K562 (cell line): ENCODE results near the gene CNGA4. TPM values are rescaled to one million over a fixed set of nuclear protein-coding genes. Genes with fewer than 3 reads are reported as not detected.

Source experiments
- ATF6 ChIP-seq: sonication (generic); formaldehyde crosslinking; IDR thresholded peaks from 2 replicates; pipeline ENCODE4 v1.4.0; 2020; ENCODE audit warnings: mild to moderate bottlenecking, missing genetic modification reagents
- C11orf30 ChIP-seq: fragments of 450-650 bp; IDR thresholded peaks from 2 replicates; pipeline ENCODE4 v1.6.1; 2016; ENCODE audit warnings: low read depth, mild to moderate bottlenecking
- DIDO1 ChIP-seq: fragments of 450-650 bp; IDR thresholded peaks from 2 replicates; pipeline ENCODE4 v1.6.1; 2016; ENCODE audit warnings: low read depth, missing biosample characterization, missing genetic modification characterization
- ILK ChIP-seq: fragments of 450-650 bp; IDR thresholded peaks from 2 replicates; pipeline ENCODE4 v1.6.1; 2016; ENCODE audit warnings: missing genetic modification characterization, low read depth, mild to moderate bottlenecking, missing compliant biosample characterization, moderate library complexity, borderline replicate concordance
- KDM5B ChIP-seq: fragments of 200-600 bp; sonication (generic); IDR thresholded peaks from 2 replicates; pipeline ENCODE4 v1.6.1; 2012; ENCODE audit warnings: low read depth, mild to moderate bottlenecking, moderate library complexity, low read length, control low read depth, inconsistent platforms; ENCODE audit not compliant: insufficient replicate concordance
- MEIS2 ChIP-seq: fragments of 450-650 bp; IDR thresholded peaks from 2 replicates; pipeline ENCODE4 v1.6.1; 2014; ENCODE audit warnings: mild to moderate bottlenecking; ENCODE audit not compliant: partially characterized antibody
- MTA2 ChIP-seq: fragments of 450-650 bp; IDR thresholded peaks from 2 replicates; pipeline ENCODE4 v1.6.1; 2016; ENCODE audit warnings: low read depth
- NFATC3 ChIP-seq: fragments of 450-650 bp; IDR thresholded peaks from 2 replicates; pipeline ENCODE4 v1.6.1; 2017; ENCODE audit warnings: mild to moderate bottlenecking
- NR3C1 ChIP-seq: sonication (generic); formaldehyde crosslinking; IDR thresholded peaks from 2 replicates; pipeline ENCODE4 v1.8.1; 2022; ENCODE audit warnings: missing genetic modification reagents
- POLR2AphosphoS5 ChIP-seq: IDR thresholded peaks from 2 replicates; pipeline ENCODE4 v1.6.1; 2011; ENCODE audit warnings: mild to moderate bottlenecking, low read depth, low read length, moderate library complexity; ENCODE audit not compliant: control insufficient read depth, insufficient read depth
- SMARCB1 ChIP-seq: IDR thresholded peaks from 2 replicates; pipeline ENCODE4 v1.6.1; 2011; ENCODE audit warnings: improper control_type of control experiment, low read depth; ENCODE audit not compliant: insufficient read length
- SNIP1 ChIP-seq: fragments of 450-650 bp; IDR thresholded peaks from 2 replicates; pipeline ENCODE4 v1.7.1; 2017; ENCODE audit warnings: low read depth, mild to moderate bottlenecking
- SOX6 ChIP-seq: fragments of 450-650 bp; IDR thresholded peaks from 2 replicates; pipeline ENCODE4 v1.6.1; 2014; ENCODE audit warnings: mild to moderate bottlenecking
- STAT5A ChIP-seq: IDR thresholded peaks from 2 replicates; pipeline ENCODE4 v1.6.1; 2012; ENCODE audit warnings: low read length, inconsistent platforms, borderline replicate concordance
- TAF15 ChIP-seq: fragments of 200-400 bp; formaldehyde crosslinking; IDR thresholded peaks from 2 replicates; pipeline ENCODE4 v1.6.1; 2017; ENCODE audit warnings: mild to moderate bottlenecking, low read depth, low read length, moderate library complexity
- TCFL5 ChIP-seq: fragments of 250-450 bp; sonication (Bioruptor Pico); conservative IDR thresholded peaks from 2 replicates; pipeline ENCODE4 v1.6.1; 2021; ENCODE audit warnings: mild to moderate bottlenecking, moderate library complexity, matching md5 sums
- TEAD4 ChIP-seq, 2 experiments: sonication (generic) in 1 of 2; formaldehyde crosslinking in 1 of 2; IDR thresholded peaks; 2 replicates each; pipeline versions ENCODE4 v1.6.1 to v1.8.0; 2012 to 2022; ENCODE audit warnings: borderline replicate concordance in 1 of 2, inconsistent platforms in 1 of 2, low read length in 1 of 2, mild to moderate bottlenecking in 1 of 2, missing genetic modification reagents in 1 of 2
- U2AF2 ChIP-seq: fragments of 200-400 bp; formaldehyde crosslinking; optimal IDR thresholded peaks from 2 replicates; pipeline ENCODE3; 2017; ENCODE audit warnings: low read depth, mild to moderate bottlenecking, low read length
- ZKSCAN3 ChIP-seq: fragments of 250-450 bp; sonication (Bioruptor Pico); IDR thresholded peaks from 2 replicates; pipeline ENCODE4 v1.4.0; 2020
- ZNF184 ChIP-seq: sonication (generic); formaldehyde crosslinking; IDR thresholded peaks from 2 replicates; pipeline ENCODE4 v1.5.0; 2020; ENCODE audit warnings: missing genetic modification reagents
- polyA plus RNA-seq, 8 experiments: library from polyadenylated mRNA; depleted of rRNA in 4 of 8; stranded (reverse) in 5 of 8; unstranded in 3 of 8; fragments of >200 nt; fragmentation: Nextera tagmentation in 2 of 8; fragmentation: Illumina TruSeq in 1 of 8; extraction: Ambion mirVana in 2 of 8; extraction: Trizol in 1 of 8; gene quantifications; 2 replicates each; pipeline versions ENCODE4 v1.2.1 to v1.2.3, GENCODE V29; 2011 to 2014; ENCODE audit warnings: inconsistent platforms in 1 of 8, missing spikeins in 1 of 8
- total RNA-seq, 7 experiments: library from RNA; depleted of rRNA in 6 of 7; stranded (reverse); fragments of >200 nt in 6 of 7; fragmentation: Illumina TruSeq in 2 of 7; extraction: Trizol in 2 of 7; gene quantifications; 2 replicates each; pipeline versions ENCODE4 v1.2.1 to v1.2.3, GENCODE V29; 2011 to 2021; ENCODE audit warnings: low replicate concordance in 1 of 7
- TF ChIP-seq, protein P1 (sequence below): IDR thresholded peaks from 2 replicates; pipeline ENCODE4 v1.6.1; 2011; ENCODE audit not compliant: insufficient read length; ENCODE audit errors: extremely low read depth
- TF ChIP-seq, protein P2 (sequence below): sonication (generic); formaldehyde crosslinking; IDR thresholded peaks from 2 replicates; pipeline ENCODE4 v1.8.0; 2022; ENCODE audit warnings: mild to moderate bottlenecking, missing genetic modification reagents
- TF ChIP-seq, protein P3 (sequence below): fragments of 450-650 bp; formaldehyde crosslinking; IDR thresholded peaks from 2 replicates; pipeline ENCODE4 v1.4.0; 2020; ENCODE audit warnings: mild to moderate bottlenecking, mixed read lengths

Gene CNGA4
- total and polyA plus RNA-seq, 9 of the 15 experiments (the other 6 are each of a cell fraction or from before 2014, with no cell fraction given) = 0.04 to 0.09 (median 0.06) TPM; not detected in 6

DNA sequence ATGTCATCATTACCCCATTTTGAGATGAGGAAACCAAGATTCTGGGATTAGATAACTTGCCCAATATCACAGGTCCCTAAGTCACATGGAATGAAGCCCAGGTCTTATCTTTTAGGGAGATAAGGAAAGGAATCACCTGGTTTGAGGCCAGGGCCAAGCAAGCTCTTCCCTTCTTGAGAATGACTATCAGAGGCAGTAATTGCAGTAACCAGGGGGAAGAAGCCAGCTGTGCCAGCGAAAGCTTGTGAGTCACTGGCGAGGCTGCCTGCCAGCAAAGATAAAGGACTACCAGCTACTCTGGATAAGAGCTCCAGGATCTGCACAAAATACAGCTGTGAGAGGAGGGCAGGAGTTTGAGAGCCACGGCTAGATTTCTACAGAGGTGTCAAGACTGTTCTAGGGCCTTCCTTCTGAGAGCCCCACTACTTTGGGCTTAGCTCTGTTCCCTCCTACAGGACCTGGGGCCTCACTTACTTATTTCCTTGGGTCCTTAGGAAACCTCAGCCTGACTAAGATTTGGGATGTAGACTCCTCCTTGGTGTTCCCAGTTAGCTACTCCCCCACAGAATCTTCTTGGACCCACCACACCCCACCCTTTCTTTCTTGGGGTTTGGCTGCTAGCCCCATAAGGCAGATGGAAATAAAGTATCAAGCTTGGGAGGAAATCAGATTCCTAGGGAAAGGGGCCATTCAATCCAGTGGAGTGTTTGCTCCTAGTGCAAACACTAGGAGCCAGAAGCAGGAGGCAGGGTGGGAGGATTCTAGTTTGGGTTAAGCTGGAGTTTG lies 11.1 kb downstream of the CNGA4 start (continued):
- TF ChIP-seq SNIP1 = no peak
- TF ChIP-seq KDM5B = no peak
- peak; percentile 48; the same call in 1 of the 2 replicates for TF ChIP-seq SOX6
- no peak for TF ChIP-seq TCFL5 (CRISPR knock-in tag)
- no peak for TF ChIP-seq SMARCB1
- TF ChIP-seq U2AF2 = no peak
- TF ChIP-seq ZNF184 (CRISPR knock-in tag) = no peak
- TF ChIP-seq DIDO1 (tag) = no peak
- TF ChIP-seq ATF6 (CRISPR knock-in tag) = no peak
- TF ChIP-seq STAT5A = peak; percentile 67; the same call in 1 of the 2 replicates
- TF ChIP-seq MEIS2 = no peak
- peak; percentile 70 for TF ChIP-seq MTA2
- TF ChIP-seq, protein P1, sequence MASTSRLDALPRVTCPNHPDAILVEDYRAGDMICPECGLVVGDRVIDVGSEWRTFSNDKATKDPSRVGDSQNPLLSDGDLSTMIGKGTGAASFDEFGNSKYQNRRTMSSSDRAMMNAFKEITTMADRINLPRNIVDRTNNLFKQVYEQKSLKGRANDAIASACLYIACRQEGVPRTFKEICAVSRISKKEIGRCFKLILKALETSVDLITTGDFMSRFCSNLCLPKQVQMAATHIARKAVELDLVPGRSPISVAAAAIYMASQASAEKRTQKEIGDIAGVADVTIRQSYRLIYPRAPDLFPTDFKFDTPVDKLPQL = no peak
- no peak for TF ChIP-seq NFATC3
- no peak for TF ChIP-seq NR3C1
- no peak for TF ChIP-seq ZKSCAN3 (CRISPR knock-in tag)
- TF ChIP-seq POLR2AphosphoS5 = peak; percentile 87
- TF ChIP-seq, protein P2, sequence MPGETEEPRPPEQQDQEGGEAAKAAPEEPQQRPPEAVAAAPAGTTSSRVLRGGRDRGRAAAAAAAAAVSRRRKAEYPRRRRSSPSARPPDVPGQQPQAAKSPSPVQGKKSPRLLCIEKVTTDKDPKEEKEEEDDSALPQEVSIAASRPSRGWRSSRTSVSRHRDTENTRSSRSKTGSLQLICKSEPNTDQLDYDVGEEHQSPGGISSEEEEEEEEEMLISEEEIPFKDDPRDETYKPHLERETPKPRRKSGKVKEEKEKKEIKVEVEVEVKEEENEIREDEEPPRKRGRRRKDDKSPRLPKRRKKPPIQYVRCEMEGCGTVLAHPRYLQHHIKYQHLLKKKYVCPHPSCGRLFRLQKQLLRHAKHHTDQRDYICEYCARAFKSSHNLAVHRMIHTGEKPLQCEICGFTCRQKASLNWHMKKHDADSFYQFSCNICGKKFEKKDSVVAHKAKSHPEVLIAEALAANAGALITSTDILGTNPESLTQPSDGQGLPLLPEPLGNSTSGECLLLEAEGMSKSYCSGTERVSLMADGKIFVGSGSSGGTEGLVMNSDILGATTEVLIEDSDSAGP (CRISPR knock-in tag) = no peak
- TF ChIP-seq C11orf30 = no peak
- TF ChIP-seq, protein P3, sequence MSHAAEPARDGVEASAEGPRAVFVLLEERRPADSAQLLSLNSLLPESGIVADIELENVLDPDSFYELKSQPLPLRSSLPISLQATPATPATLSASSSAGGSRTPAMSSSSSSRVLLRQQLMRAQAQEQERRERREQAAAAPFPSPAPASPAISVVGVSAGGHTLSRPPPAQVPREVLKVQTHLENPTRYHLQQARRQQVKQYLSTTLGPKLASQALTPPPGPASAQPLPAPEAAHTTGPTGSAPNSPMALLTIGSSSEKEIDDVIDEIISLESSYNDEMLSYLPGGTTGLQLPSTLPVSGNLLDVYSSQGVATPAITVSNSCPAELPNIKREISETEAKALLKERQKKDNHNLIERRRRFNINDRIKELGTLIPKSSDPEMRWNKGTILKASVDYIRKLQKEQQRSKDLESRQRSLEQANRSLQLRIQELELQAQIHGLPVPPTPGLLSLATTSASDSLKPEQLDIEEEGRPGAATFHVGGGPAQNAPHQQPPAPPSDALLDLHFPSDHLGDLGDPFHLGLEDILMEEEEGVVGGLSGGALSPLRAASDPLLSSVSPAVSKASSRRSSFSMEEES (CRISPR knock-in tag) = no peak
- TF ChIP-seq TAF15 = no peak
- no peak for TF ChIP-seq ILK (tag)
- TF ChIP-seq TEAD4 (IDR thresholded peaks at IDR 0.05; ENCODE audit: low read length) = peak; percentile 91
- no peak for TF ChIP-seq TEAD4 (CRISPR knock-in tag; IDR thresholded peaks at IDR 0.05; ENCODE audit: borderline replicate concordance)
